Stimulated activated CD8-positive, alpha-beta memory T cell treated with anti-CD3 and anti-CD28 coated beads, Interleukin-12 subunit alpha, Interleukin-12 subunit beta, amount 100 ng/mL, for 24 hours (primary cell): ENCODE measurements around the gene PTAR1.

Experiments
- DNase-seq: peaks from one replicate; pipeline ENCODE4 v3.0.0-alpha.2; 2020; ENCODE audit errors: extremely low read depth

The PTAR1 gene

DNA sequence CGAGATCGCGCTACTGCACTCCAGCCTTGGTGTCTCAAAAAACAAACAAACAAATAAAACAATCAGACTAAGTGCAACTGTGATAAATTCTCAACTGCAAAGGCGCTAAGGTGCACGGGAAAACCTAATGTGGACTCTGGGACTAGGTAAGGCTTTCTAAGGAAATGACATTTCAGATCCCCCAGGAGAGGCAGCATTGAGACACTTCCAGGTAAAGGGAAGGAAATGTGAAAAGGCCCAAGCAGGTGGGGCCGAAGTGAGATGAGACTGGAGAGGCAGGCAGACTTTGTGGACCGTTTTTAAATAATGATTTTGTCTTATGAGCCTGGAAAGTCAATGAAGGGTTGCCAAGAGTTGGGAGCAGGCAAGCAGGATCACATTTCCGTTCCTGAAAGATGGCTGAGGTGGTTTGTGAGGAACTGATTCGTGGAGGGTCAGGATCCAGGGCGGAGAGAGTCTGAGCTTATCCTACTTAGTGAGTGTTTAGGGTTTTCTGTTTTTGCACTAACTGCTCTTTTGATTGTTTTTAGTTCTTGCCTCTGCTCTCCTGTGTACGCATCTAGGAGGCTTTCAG, 85.6 kb downstream of the PTAR1 start:
- DNase-seq: no peak

DNA sequence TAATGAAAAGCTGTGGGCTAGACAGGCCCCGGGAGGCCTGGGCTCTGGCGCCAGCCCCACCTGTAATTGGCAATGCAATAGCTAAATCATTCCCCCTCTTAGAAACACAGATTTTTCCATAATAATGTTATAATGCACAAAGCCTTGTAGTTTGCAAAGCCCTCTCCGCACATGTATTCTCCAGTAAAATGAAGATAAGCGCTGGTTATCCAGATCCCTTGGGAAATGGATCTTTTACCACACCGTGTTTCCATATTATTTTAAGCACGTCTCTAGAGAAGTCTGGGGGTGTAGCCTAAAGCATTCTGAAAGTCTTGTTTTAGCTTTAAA, 86.5 kb downstream of the PTAR1 start:
- no peak for DNase-seq

- DNase-seq: peak; percentile 44
Measured at GRCh38 chr9:69672596-69673310, 87.1 kb downstream of the PTAR1 start.

- DNase-seq: peak; percentile 7
Measured at GRCh38 chr9:69671879-69672595, 87.8 kb downstream of the PTAR1 start, which contains the start of gene APBA1. TSS of gene APBA1 (minus strand) at chr9:69672371.

- no peak for DNase-seq
Measured at GRCh38 chr9:69671311-69671878, 88.4 kb downstream of the PTAR1 start.

DNA sequence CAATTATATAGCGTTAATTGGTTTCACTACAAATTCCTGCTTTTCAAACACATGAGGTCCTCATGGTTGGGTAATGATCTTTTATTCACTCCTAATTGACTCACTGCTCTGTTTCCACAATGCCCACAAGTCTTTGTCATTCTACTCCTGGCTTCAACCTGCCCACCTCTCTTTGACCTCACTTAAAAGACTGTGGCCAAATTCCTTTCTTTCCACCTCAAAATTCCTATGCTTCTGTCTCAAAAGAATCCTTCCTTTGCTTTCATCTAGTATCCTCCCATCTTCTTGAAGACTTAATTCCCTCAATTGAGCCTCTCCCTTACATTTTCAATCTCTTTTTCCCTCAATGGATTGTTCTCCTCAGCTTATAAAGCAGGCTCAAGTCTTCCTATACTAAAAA, 92.5 kb downstream of the PTAR1 start:
- DNase-seq: no peak

- DNase-seq: no peak
Measured at GRCh38 chr9:69660304-69660703, 99.5 kb downstream of the PTAR1 start.
